HepG2 (cell line): ENCODE data around the gene AQP9. TPM values are rescaled to one million over a fixed set of nuclear protein-coding genes. Genes with fewer than 3 reads are reported as not detected.

Source experiments
- ATAC-seq: fragments of 200-7000 bp; cut with Tn5 transposase; 3 replicates; pipeline ENCODE4 v1.9.1; 2020; ENCODE audit warnings: mild to moderate bottlenecking, moderate library complexity
- BruUV-seq: library from RNA; stranded (reverse); fragments of 400-500 nt; replicated peaks from 2 replicates; lab custom pipeline; 2021; lab: Mats Ljungman, UMichigan
- CTCF ChIA-PET: fragments of 300-600 bp; formaldehyde crosslinking; extraction: SDS; loops from one replicate; lab custom pipeline; 2021; ENCODE audit warnings: low total read pairs, inconsistent platforms, low intra/inter-chr PET ratio; lab: Yijun Ruan, JAX
- POLR2A ChIA-PET: fragments of 350-600 bp; sonication (Branson Sonifier 250); formaldehyde crosslinking; loops from one replicate; lab custom pipeline; 2020; ENCODE audit warnings: antibody characterized with exemption, inconsistent platforms; lab: Yijun Ruan, JAX
- DNase-seq: peaks from one replicate; pipeline ENCODE4 v3.0.0-alpha.2; 2015; ENCODE audit warnings: low spot score
- FAIRE-seq: peaks from 3 replicates; lab custom pipeline; 2011; peaks lifted over from hg19 to GRCh38; lab: Jason Lieb, UNC
- H2AFZ ChIP-seq: one replicate; pipeline ENCODE4 v1.6.1; 2011; ENCODE audit warnings: low read length, inconsistent platforms
- H3K27ac ChIP-seq: fragments of 300-600 bp; 3 replicates; pipeline ENCODE4 v1.8.0; 2011; ENCODE audit warnings: mixed run types, mild to moderate bottlenecking, mixed read lengths, low read length, inconsistent platforms; ENCODE audit not compliant: insufficient read depth; ENCODE audit errors: extremely low read length
- H3K27me3 ChIP-seq, 2 experiments: fragments of 200-600 bp in 1 of 2; 2 replicates in 1 of 2; 3 replicates in 1 of 2; pipeline versions ENCODE4 v1.6.0 to v1.8.0; 2011; ENCODE audit warnings: low read length in 2 of 2, mild to moderate bottlenecking in 2 of 2, moderate library complexity in 2 of 2, inconsistent platforms in 1 of 2; ENCODE audit not compliant: insufficient read depth in 2 of 2, control insufficient read depth in 1 of 2
- H3K36me3 ChIP-seq, 2 experiments: fragments of 200-600 bp in 1 of 2; replicated peaks in 1 of 2; 2 replicates in 1 of 2; 3 replicates in 1 of 2; pipeline versions ENCODE4 v1.5.1 to v1.8.0; 2011; ENCODE audit warnings: low read length in 2 of 2, inconsistent platforms in 1 of 2; ENCODE audit not compliant: insufficient read depth in 2 of 2, control insufficient read depth in 1 of 2
- H3K4me1 ChIP-seq: 2 replicates; pipeline ENCODE4 v1.5.1; 2012; ENCODE audit warnings: low read length, inconsistent platforms; ENCODE audit not compliant: insufficient read depth
- H3K4me2 ChIP-seq: 2 replicates; pipeline ENCODE4 v1.6.0; 2011; ENCODE audit warnings: low read depth, low read length, inconsistent platforms
- H3K4me3 ChIP-seq, 3 experiments: fragments of 200-600 bp in 1 of 3; sonication (generic), shearing (Covaris generic) in 1 of 3; replicated peaks in 1 of 3; 2 replicates each; pipeline ENCODE4 v1.5.1; 2011 to 2016; ENCODE audit warnings: low read length in 3 of 3, inconsistent platforms in 2 of 3, low read depth in 2 of 3, mild to moderate bottlenecking in 2 of 3, control low read depth in 1 of 3, mixed read lengths in 1 of 3; ENCODE audit not compliant: insufficient read depth in 1 of 3
- H3K79me2 ChIP-seq: one replicate; pipeline ENCODE4 v1.6.1; 2011; ENCODE audit warnings: low read length, inconsistent platforms; ENCODE audit not compliant: insufficient read depth
- H3K9ac ChIP-seq: 2 replicates; pipeline ENCODE4 v1.6.0; 2011; ENCODE audit warnings: mild to moderate bottlenecking, low read depth, low read length, inconsistent platforms; ENCODE audit not compliant: insufficient read depth
- H3K9me3 ChIP-seq: 2 replicates; pipeline ENCODE4 v1.5.1; 2012; ENCODE audit warnings: mild to moderate bottlenecking, low read length
- H4K20me1 ChIP-seq: 2 replicates; pipeline ENCODE4 v1.6.0; 2011; ENCODE audit warnings: inconsistent platforms, mild to moderate bottlenecking, low read length, moderate library complexity; ENCODE audit not compliant: insufficient read depth
- ATF5 ChIP-seq: sonication (generic); formaldehyde crosslinking; IDR thresholded peaks from 2 replicates; pipeline ENCODE4 v1.4.0; 2020; ENCODE audit warnings: mild to moderate bottlenecking, low read depth, missing genetic modification reagents
- FUBP1 ChIP-seq: sonication (generic); formaldehyde crosslinking; IDR thresholded peaks from 2 replicates; pipeline ENCODE4 v1.5.1; 2020; ENCODE audit warnings: missing genetic modification reagents, mild to moderate bottlenecking, borderline replicate concordance
- GABPB1 ChIP-seq: IDR thresholded peaks from 2 replicates; pipeline ENCODE4 v1.6.1; 2016; ENCODE audit warnings: mild to moderate bottlenecking, missing genetic modification reagents, moderate library complexity, missing compliant biosample characterization
- PHF21A ChIP-seq: sonication (generic); formaldehyde crosslinking; IDR thresholded peaks from 2 replicates; pipeline ENCODE4 v1.5.0; 2020; ENCODE audit warnings: mild to moderate bottlenecking, missing genetic modification reagents
- TRAFD1 ChIP-seq: sonication (generic); formaldehyde crosslinking; IDR thresholded peaks from 2 replicates; pipeline ENCODE4 v1.5.1; 2020; ENCODE audit warnings: missing genetic modification reagents, mild to moderate bottlenecking, borderline replicate concordance
- ZNF329 ChIP-seq: sonication (generic); formaldehyde crosslinking; IDR thresholded peaks from 2 replicates; pipeline ENCODE4 v1.9.0; 2021; ENCODE audit warnings: low read depth, mild to moderate bottlenecking, missing genetic modification reagents
- ZNF512B ChIP-seq: sonication (generic); formaldehyde crosslinking; IDR thresholded peaks from 2 replicates; pipeline ENCODE4 v1.5.1; 2020; ENCODE audit warnings: missing genetic modification reagents, mild to moderate bottlenecking, borderline replicate concordance
- ZNF577 ChIP-seq: sonication (generic); formaldehyde crosslinking; IDR thresholded peaks from 2 replicates; pipeline ENCODE4 v1.4.0; 2020; ENCODE audit warnings: mild to moderate bottlenecking, low read depth, missing genetic modification reagents, borderline replicate concordance
- ZNF768 ChIP-seq: sonication (generic); formaldehyde crosslinking; IDR thresholded peaks from 2 replicates; pipeline ENCODE4 v1.4.0; 2020; ENCODE audit warnings: missing genetic modification reagents
- WGBS: methylation state at CpG from one replicate; pipeline ENCODE4 v1.1.6; 2017; ENCODE audit warnings: low lambda C conversion rate; 5-methylcytosine and 5-hydroxymethylcytosine counted together
- in situ Hi-C: cut with HindIII; loops from 2 replicates; pipeline ENCODE4 v1.10.0; 2017; ENCODE audit warnings: low pct_unique_long_range_greater_than_20kb; ENCODE audit not compliant: extremely low pct_ligation_motif_present
- intact Hi-C: fragments of 100-400 bp; cut with micrococcal nuclease; formaldehyde crosslinking; loops from one replicate; pipeline ENCODE4 v1.10.0; 2022; ENCODE audit not compliant: unreplicated experiment
- polyA plus RNA-seq, 8 experiments: library from polyadenylated mRNA; depleted of rRNA in 3 of 8; stranded (reverse) in 7 of 8; unstranded in 1 of 8; fragments of >200 nt; fragmentation: Illumina TruSeq in 4 of 8; extraction: Trizol in 4 of 8; gene quantifications; 2 replicates each; pipeline versions ENCODE4 v1.2.1 to v1.2.3, GENCODE V29; 2011 to 2016; ENCODE audit warnings: low read depth in 4 of 8, missing spikeins in 1 of 8, mixed read lengths in 1 of 8; ENCODE audit not compliant: insufficient read depth in 1 of 8
- total RNA-seq, 5 experiments: library from RNA; depleted of rRNA; stranded (reverse); fragments of >200 nt; fragmentation: Illumina TruSeq; extraction: Trizol; gene quantifications; 2 replicates each; pipeline ENCODE4 v1.2.3, GENCODE V29; 2016; ENCODE audit warnings: low read depth in 1 of 5

Gene AQP9
- total and polyA plus RNA-seq, 2 of the 13 experiments (the other 11 are each of a cell fraction or from before 2014, with no cell fraction given) = not detected

GRCh38 chr15:58137686-58138085, 495 bp upstream of the AQP9 start:
- in situ Hi-C loops = no loop called here
- CTCF ChIA-PET = no interaction called here
- TF ChIP-seq PHF21A (CRISPR knock-in tag) (no peak), ATF5 (CRISPR knock-in tag) (no peak)

GRCh38 chr15:58139276-58139988, 1.3 kb downstream of the AQP9 start:
- no peaks in the 10 kb centered on the region for H3K4me1 ChIP-seq
- H3K9me3 ChIP-seq = no peaks in the 10 kb centered on the region
- DNase-seq = no peak
- WGBS = 25% methylated on average over 5 of the region's 5 CpGs
- CTCF ChIA-PET = no interaction called here
- in situ Hi-C loops = no loop called here
- H3K79me2 ChIP-seq = no peaks in the 10 kb centered on the region
- H3K4me3 ChIP-seq = no peak overlapping the region
- peaks cover 2 to 26% of the 10 kb centered on the region in 2 experiments; a peak in 4 of 5 replicates for H3K27me3 ChIP-seq
- BruUV-seq = no TSS peak
- intact Hi-C loops = no loop called here
- H3K36me3 ChIP-seq = no peaks in the 10 kb centered on the region
- H3K27ac ChIP-seq = no peak overlapping the region
- ATAC-seq = no peak
- no peak for FAIRE-seq
- no peak overlapping the region for H2AFZ ChIP-seq
- no peaks in the 10 kb centered on the region for H4K20me1 ChIP-seq
- POLR2A ChIA-PET = no interaction called here
- H3K9ac ChIP-seq = no peak overlapping the region
- no peak overlapping the region for H3K4me2 ChIP-seq
- TF ChIP-seq ZNF512B (CRISPR knock-in tag) = no peak
- TF ChIP-seq GABPB1 (CRISPR knock-in tag) = no peak
- TF ChIP-seq FUBP1 (CRISPR knock-in tag) = no peak
- TF ChIP-seq ZNF329 (CRISPR knock-in tag) = no peak
- TF ChIP-seq ZNF768 (CRISPR knock-in tag) = no peak
- TF ChIP-seq TRAFD1 (CRISPR knock-in tag) = no peak
- TF ChIP-seq ZNF577 (CRISPR knock-in tag) = no peak

More at GRCh38 chr15:58137686-58138085, 495 bp upstream of the AQP9 start:
- Histone ChIP-seq H3K36me3 (no peaks in the 10 kb centered on the region), H3K27me3 (peaks cover 0 to 24% of the 10 kb centered on the region in 2 experiments; a peak in 4 of 5 replicates), H3K9me3 (no peaks in the 10 kb centered on the region), H3K9ac (no peak overlapping the region), H4K20me1 (no peaks in the 10 kb centered on the region), H3K27ac (no peak overlapping the region), H3K4me1 (no peaks in the 10 kb centered on the region), H2AFZ (no peak overlapping the region), H3K4me3 (no peak overlapping the region), H3K4me2 (no peak overlapping the region), H3K79me2 (no peaks in the 10 kb centered on the region)
- ATAC-seq (no peak), DNase-seq (no peak), FAIRE-seq (no peak)
- intact Hi-C loops = no loop called here
- 38% methylated on average over 1 of the region's 1 CpG for WGBS
- BruUV-seq = no TSS peak
- POLR2A ChIA-PET = no interaction called here
